ENCODE measurements around the gene CYP2B6. TPM values are rescaled to one million over a fixed set of nuclear protein-coding genes. Genes with fewer than 3 reads are reported as not detected.
"Not testable (repeated sequence)": the region's sequence is repeated elsewhere in the genome, so short reads cannot be mapped to it uniquely, and the experiment has no call there.

CYP2B6 gene
- total RNA-seq, 6 experiments from 2014 or later = not detected

DNA sequence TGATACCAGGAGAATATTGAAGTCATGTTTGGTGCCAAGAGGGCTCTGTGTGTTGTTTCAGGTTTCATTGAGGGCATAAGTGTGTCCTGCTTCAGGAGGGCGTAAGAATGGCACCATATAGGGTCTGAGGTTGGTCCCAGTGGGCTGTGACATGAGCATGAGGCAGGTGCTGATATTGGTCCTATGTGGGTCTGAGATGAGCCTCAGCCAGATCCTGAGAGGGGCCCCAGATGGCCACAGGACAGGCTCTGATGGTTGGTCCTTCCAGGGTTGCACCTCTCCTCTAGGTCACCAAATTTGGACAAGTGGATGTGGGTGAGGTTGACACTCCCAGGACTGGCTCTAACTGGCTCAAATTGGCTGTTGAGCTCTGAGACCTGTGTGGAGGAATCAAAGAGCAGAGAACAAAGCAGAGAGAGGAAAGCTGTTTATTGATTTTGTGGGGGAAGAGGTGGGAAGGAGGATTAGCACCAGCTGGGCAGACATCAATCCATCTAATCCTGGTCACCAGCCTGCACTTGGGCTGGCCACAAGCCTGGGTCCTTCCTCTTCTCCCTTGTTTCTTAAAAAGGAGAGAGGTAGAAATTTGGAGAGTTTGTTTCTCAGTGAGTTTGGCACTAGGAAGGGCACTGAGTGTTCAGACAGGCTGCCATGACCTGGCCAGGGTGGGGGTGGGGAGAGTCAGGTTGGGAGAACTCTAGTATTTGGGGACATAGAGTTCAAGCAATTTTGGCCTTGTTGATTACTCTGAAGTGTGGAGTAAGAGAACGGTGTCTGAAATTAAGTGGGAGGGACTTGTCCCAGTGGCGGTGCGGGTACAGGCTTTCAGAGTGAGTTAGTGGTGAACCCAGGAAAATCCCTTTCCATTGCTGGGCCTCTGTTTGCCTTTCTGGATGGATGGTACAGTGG, 38.7 kb downstream of the CYP2B6 start:
- DNase-seq = no peak
- Mint-ChIP-seq H3K9me3 (no peaks in the 10 kb centered on the region; the same call in 1 of the 2 replicates), H3K4me1 (ENCODE audit: low read depth) (peaks cover 7% of the 10 kb centered on the region; the same call in 1 of the 2 replicates), H3K27me3 (ENCODE audit: insufficient read depth) (peaks cover 26% of the 10 kb centered on the region), H3K4me3 (no peak overlapping the region), H3K27ac (no peak overlapping the region), H3K36me3 (ENCODE audit: low read depth) (no peaks in the 10 kb centered on the region)
- TF ChIP-seq, protein P1, sequence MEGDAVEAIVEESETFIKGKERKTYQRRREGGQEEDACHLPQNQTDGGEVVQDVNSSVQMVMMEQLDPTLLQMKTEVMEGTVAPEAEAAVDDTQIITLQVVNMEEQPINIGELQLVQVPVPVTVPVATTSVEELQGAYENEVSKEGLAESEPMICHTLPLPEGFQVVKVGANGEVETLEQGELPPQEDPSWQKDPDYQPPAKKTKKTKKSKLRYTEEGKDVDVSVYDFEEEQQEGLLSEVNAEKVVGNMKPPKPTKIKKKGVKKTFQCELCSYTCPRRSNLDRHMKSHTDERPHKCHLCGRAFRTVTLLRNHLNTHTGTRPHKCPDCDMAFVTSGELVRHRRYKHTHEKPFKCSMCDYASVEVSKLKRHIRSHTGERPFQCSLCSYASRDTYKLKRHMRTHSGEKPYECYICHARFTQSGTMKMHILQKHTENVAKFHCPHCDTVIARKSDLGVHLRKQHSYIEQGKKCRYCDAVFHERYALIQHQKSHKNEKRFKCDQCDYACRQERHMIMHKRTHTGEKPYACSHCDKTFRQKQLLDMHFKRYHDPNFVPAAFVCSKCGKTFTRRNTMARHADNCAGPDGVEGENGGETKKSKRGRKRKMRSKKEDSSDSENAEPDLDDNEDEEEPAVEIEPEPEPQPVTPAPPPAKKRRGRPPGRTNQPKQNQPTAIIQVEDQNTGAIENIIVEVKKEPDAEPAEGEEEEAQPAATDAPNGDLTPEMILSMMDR (IDR thresholded peaks at IDR 0.05) = no peak

DNA sequence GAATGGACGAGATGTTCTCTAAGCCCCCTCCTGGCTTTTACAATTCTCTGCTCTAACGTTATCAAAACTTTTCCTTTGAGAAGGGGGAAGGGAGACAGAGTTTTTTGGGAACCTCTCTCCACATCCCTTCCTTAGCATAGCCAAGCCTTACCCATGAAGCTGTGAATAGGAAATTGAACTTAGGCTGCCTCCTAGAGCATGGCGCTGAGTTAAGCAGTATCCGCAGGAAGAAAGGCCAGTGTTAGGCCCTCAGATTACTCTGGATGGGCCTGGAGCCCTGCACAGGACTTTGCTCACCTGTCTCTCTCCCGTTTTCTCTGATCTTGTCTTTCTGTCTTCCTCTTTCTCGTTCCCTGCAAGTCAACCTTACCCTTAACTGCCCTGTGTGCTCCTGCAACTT, 39.6 kb downstream of the CYP2B6 start:
- no peak for DNase-seq
- H3K27me3 Mint-ChIP-seq (ENCODE audit: insufficient read depth) = peaks cover 28% of the 10 kb centered on the region

DNA sequence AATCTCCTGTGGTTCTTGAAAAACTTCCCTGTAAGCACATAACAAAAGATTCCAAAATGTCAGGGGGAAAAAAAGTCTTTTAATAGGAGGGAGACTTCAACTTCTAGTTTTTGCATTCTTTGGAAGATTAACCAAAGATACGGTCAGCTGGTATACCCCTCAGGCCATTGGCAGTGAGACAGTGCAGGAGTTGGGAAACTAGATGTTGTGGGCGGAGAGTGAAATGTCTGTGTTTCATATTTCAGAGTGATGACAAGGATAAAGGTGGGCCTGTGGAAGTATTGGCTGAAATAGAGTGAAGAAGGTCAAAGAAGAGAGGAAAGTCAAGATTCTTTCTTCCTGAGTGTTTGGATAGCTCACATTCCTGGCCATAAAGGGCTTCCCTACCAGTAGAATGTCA, 40.8 kb downstream of the CYP2B6 start:
- TF ChIP-seq, protein P1 (IDR thresholded peaks at IDR 0.05) = no peak
- Mint-ChIP-seq H3K27me3 (ENCODE audit: insufficient read depth) (peaks cover 26% of the 10 kb centered on the region), H3K27ac (no peak overlapping the region), H3K36me3 (ENCODE audit: low read depth) (no peaks in the 10 kb centered on the region), H3K4me3 (no peak overlapping the region), H3K4me1 (ENCODE audit: low read depth) (peaks cover 7% of the 10 kb centered on the region; the same call in 1 of the 2 replicates), H3K9me3 (no peaks in the 10 kb centered on the region)
- peak; percentile 5 for DNase-seq

More for the DNA sequence above, 39.6 kb downstream of the CYP2B6 start:
- Mint-ChIP-seq H3K27ac (no peak overlapping the region), H3K9me3 (no peaks in the 10 kb centered on the region; the same call in 1 of the 2 replicates), H3K4me1 (ENCODE audit: low read depth) (peaks cover 7% of the 10 kb centered on the region; the same call in 1 of the 2 replicates), H3K4me3 (no peak overlapping the region), H3K36me3 (ENCODE audit: low read depth) (no peaks in the 10 kb centered on the region)
- TF ChIP-seq, protein P1 (IDR thresholded peaks at IDR 0.05) = no peak

DNA sequence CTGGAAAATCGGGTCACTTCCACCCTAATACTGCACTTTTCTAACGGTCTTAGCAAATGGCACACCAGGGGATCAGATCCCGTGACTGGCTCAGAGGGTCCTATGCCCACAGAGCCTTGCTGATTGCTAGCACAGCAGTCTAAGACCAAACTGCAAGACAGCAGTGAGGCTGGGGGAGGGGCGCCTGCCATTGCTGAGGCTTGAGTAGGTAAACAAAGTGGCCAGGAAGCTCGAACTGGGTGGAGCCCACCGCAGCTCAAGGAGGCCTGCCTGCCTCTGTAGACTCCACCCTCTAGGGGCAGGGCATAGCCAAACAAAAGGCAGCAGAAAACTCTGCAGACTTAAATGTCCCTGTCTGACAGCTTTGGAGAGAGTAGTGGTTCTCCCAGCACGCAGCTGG, 42.2 kb downstream of the CYP2B6 start:
- H3K9me3 Mint-ChIP-seq; H3K4me3 Mint-ChIP-seq; H3K4me1 Mint-ChIP-seq (ENCODE audit: low read depth); H3K36me3 Mint-ChIP-seq (ENCODE audit: low read depth); H3K27ac Mint-ChIP-seq; DNase-seq: not testable (repeated sequence)
- peaks cover 31% of the 10 kb centered on the region for H3K27me3 Mint-ChIP-seq (ENCODE audit: insufficient read depth)

DNA sequence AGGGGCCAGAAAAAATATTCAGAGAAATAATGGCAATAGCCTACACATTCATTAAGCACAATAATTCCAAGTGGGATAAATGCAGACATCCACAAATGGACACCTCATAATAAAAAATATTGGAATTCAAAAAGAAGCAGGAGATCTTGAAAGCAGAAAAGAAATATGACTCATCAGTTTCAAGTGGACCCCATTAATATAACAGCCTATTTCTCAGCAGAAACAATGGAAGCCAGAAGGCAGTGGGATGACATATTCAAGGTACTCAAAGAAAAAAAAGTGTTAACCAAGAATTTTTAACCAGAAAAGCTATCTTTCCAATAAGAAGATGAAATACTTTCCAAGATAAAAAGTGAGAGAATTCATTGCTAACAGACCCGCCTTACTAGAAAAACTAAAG, 48.7 kb downstream of the CYP2B6 start:
- TF ChIP-seq, protein P1 (IDR thresholded peaks at IDR 0.05) = no peak
- no peak for DNase-seq
- Mint-ChIP-seq H3K27ac (no peak overlapping the region), H3K4me1 (ENCODE audit: low read depth) (no peaks in the 10 kb centered on the region), H3K27me3 (ENCODE audit: insufficient read depth) (peaks cover 23% of the 10 kb centered on the region), H3K9me3 (no peaks in the 10 kb centered on the region), H3K4me3 (no peak overlapping the region), H3K36me3 (ENCODE audit: low read depth) (no peaks in the 10 kb centered on the region)

DNA sequence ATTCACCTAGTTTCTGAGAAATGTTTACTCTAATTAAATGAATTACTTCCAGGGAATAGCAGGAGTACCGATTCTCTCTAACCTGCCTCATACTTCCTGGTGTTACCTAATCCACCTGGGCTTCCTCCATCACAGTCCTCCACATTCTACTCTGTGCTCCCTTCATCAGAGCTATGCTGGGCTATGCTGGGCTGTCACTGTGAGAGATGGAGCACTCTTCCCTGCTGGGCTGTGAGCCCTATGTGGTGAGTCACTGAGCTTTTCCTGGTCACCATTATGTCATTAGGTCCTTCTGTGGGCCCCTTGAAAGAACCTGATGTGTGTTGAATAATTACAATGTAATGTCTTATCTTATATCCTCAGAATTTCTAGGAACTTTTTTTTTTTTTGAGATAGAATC, 54.0 kb downstream of the CYP2B6 start:
- not testable (repeated sequence) for H3K4me3 Mint-ChIP-seq; H3K27ac Mint-ChIP-seq; H3K9me3 Mint-ChIP-seq; H3K4me1 Mint-ChIP-seq (ENCODE audit: low read depth); H3K36me3 Mint-ChIP-seq (ENCODE audit: low read depth)
- peaks cover 18% of the 10 kb centered on the region for H3K27me3 Mint-ChIP-seq (ENCODE audit: insufficient read depth)
- peak; percentile 12 for DNase-seq
